Superior temporal gyrus (tissue), 1 donor: ENCODE results near the gene ZMIZ2.
"Not testable (repeated sequence)": the region's sequence is repeated elsewhere in the genome, so short reads cannot be mapped to it uniquely, and the experiment has no call there.

Source experiments
- DNase-seq: peaks from one replicate; pipeline ENCODE4 v3.0.0-alpha.2; 2016; ENCODE audit errors: extremely low spot score

The ZMIZ2 gene

DNA sequence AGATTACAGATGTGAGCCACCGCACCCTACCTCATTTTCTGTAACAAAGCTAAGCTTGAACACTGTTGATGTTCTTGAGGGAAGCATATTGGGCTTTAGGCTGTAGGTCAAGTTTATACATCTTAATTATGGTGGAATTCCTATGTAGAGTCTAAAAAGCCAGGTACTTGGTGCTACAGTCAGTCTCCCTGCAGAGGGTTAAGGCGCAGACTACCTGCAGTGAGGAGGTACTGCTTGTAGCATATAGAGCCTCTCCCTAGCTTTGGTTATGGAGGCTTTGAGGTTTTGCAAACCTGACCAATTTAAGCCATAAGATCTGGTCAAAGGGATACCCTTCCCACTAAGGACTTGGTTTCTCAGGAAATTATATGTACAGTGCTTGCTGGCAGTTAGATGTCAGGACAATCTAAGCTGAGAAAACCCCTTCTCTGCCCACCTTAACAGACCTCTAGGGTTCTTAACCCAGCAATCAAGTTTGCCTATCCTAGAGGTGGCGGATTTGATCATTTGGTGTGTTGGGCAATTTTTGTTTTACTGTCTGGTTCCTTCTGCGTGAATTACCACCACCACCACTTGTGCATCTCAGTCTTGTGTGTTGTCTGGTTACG lies 53.9 kb downstream of the ZMIZ2 start:
- no peak for DNase-seq

DNA sequence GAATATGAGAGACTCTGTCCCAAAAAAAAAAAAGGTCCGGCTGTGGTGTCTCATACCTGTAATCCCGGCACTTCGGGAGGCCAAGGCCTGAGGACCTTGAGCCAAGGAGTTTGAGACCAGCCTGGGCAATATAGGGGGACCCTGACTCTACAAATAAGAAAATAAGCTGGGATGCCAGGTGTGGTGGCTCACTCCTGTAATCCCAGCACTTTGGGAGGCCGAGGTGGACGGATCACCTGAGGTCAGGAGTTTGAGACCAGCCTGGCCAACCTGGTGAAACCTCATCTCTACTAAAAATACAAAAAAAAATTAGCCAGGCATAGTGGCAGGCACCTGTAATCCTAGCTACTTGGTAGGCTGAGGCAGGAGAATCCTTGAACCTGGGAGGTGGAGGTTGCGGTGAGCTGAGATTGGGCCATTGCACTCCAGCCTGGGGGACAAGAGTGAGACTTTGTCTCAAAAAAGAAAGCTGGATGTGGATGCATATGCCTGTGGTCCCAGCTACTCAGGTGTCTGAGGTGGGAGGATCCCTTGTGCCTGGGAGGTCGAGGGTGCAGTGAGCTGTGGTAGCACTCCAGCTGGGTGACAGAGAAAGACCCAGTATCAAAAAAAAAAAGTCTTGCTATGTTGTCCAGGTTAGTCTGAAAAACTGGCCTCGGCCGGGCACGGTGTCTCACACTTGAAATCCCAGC lies 55.3 kb downstream of the ZMIZ2 start:
- not testable (repeated sequence) for DNase-seq

DNA sequence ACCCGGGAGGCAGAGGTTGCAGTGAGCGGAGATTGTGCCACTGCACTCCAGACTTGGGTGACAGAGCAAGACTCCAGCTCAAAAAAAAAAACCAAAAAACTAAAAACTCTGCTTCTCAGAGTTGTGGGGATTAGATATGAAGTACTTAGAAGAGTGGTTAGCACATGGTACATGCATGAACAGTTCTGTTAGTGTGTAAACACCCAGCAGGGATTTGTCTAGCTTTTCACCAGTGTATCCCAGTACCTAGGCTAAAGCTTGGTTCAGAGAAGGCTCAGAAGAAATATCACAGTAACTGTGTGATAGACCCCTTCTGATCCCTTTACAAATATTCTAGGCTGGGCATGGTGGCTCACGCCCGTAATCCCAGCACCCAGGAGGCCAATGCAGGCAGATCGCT lies 57.3 kb downstream of the ZMIZ2 start:
- no peak for DNase-seq

DNA sequence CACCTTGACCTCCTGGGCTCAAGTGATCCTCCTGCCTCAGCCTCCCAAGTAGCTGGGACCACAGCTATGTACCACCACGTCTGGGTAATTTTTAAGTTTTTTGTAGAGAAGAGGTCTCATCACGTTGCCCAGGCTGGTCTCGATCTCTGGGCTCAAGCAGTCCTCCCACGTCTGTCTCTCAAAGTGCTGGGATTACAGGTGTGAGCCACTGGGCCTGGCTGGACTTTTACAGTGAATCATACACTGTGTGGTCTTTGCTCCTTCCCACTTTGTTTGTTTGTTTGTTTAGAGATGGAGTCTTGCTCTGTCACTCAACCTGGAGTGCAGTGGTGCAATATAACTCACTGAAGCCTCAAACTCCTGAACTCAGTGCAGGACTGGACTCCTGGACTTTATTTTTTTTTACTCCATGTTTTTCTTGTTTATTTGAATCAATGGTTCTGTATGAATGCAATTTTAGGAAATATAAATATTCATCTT lies 60.3 kb downstream of the ZMIZ2 start:
- DNase-seq, result no peak

DNA sequence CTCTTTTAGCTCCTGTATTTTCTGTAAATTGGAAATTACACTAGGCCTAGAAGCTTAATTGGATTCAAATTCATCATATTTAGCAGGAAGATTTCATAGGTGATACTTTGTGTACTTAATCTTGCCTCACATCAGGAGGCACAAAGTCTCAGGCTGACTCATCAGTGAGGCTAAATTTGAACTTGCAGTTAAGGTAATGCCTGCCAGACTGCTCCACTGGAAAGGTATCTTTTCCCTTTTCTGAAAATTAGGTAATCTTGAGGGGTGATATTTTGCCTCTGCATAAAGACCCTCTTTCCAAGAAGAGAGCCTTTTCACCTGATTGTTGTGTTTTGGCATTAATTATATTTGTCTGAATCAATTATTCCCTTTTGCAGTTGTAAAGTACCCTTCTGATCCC lies 62.4 kb downstream of the ZMIZ2 start:
- no peak for DNase-seq

DNA sequence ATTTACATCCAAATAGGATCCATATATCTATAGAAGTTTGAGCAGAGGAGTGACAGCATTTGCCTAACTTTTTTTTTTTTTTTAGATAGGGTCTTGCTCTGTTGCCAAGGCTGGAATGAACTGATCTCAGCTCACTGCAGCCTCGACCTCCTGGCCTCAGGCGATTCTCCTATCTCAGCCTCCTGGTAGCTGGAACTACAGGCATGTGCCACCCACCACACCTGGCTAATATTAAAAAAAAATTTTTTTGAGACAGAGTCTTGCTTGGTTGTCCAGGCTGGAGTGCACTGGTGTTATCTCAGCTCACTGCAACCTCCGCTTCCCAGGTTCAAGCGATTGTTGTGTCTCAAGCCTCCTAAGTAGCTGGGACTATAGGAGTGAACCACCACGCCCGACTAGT lies 62.9 kb downstream of the ZMIZ2 start:
- no peak for DNase-seq

DNA sequence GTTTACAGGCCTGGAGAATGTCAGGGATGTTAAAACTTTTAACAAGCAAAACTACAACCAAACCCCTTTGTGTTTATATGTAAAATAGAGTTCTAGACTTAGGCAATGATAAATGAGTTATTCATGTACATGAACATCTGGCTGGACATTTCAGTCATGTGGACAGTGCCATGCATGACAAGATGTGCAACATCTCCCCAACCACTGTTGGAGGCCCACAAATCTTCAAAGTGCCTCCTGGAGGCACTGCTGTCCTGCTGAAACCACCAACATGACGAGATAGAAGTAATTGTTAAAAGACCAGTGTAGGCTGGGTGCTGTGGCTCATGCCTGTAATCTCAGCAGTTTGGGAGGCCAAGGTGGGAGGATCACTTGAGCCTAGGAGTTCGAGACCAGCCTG lies 66.3 kb downstream of the ZMIZ2 start:
- no peak for DNase-seq

DNA sequence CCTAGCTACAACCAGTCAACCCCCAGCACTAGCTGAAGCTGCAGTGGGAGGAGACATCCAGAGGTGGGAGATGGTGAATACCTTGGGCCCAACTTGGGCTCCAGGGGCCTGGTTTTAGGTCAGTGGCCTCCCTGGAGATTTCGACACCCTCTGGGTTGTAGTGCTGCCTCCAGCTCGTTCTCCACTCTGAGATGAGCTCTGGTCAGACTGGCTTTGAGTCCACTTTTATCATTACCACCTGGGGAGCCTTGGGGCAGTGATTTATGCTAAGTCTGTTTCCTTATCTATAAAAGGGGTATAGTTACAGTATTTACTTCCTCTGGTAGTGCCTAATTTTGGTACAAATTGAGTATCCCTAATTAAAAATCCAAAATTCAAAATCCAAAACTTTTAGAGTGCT lies 70.6 kb downstream of the ZMIZ2 start:
- no peak for DNase-seq
